Chondrocyte (in vitro differentiated cells): ENCODE results near the gene ERI3. TPM values are rescaled to one million over a fixed set of nuclear protein-coding genes. Genes with fewer than 3 reads are reported as not detected.

Source experiments
- DNase-seq: peaks from one replicate; pipeline ENCODE4 v3.0.0; 2021; ENCODE audit warnings: mixed read lengths, low spot score
- H3K27ac Mint-ChIP-seq: one replicate; pipeline ENCODE4 v1.8.0; 2021; ENCODE audit warnings: mild to moderate bottlenecking, moderate library complexity, mixed read lengths; ENCODE audit not compliant: unreplicated experiment
- H3K27me3 Mint-ChIP-seq: 2 replicates; pipeline ENCODE4 v1.8.0; 2021; ENCODE audit warnings: low read depth, mixed read lengths
- H3K36me3 Mint-ChIP-seq: 2 replicates; pipeline ENCODE4 v1.8.0; 2021; ENCODE audit warnings: low read depth, mixed read lengths
- H3K4me1 Mint-ChIP-seq: 2 replicates; pipeline ENCODE4 v1.8.0; 2021; ENCODE audit warnings: low read depth, mild to moderate bottlenecking, mixed read lengths
- H3K4me3 Mint-ChIP-seq: one replicate; pipeline ENCODE4 v1.8.0; 2021; ENCODE audit warnings: mild to moderate bottlenecking, moderate library complexity, mixed read lengths; ENCODE audit not compliant: unreplicated experiment
- H3K9me3 Mint-ChIP-seq: 2 replicates; pipeline ENCODE4 v1.8.0; 2021; ENCODE audit warnings: low read depth, mixed read lengths
- CTCF ChIP-seq: fragments of 200-600 bp; sonication (generic); IDR thresholded peaks from 2 replicates; pipeline ENCODE4 v1.5.0; 2021; ENCODE audit warnings: antibody characterized with exemption, mild to moderate bottlenecking, moderate library complexity
- total RNA-seq: library from RNA; stranded (reverse); gene quantifications from 3 replicates; pipeline ENCODE4 v1.2.1, GENCODE V29; 2021

ERI3 gene
- total RNA-seq, 1 donor from 2014 or later: 46.0 TPM

- H3K27ac Mint-ChIP-seq: no peak overlapping the region
- peaks cover 4% of the 10 kb centered on the region for H3K4me1 Mint-ChIP-seq
- H3K27me3 Mint-ChIP-seq: no peaks in the 10 kb centered on the region
- H3K9me3 Mint-ChIP-seq: no peaks in the 10 kb centered on the region
- DNase-seq: no peak
- no peak for TF ChIP-seq CTCF
- H3K4me3 Mint-ChIP-seq: no peak overlapping the region
- no peaks in the 10 kb centered on the region for H3K36me3 Mint-ChIP-seq
These were observed 79.1 kb downstream of the ERI3 start for GRCh38 chr1:44275991-44276405.

GRCh38 chr1:44275296-44275962, 79.6 kb downstream of the ERI3 start:
- peaks cover 4% of the 10 kb centered on the region for H3K4me1 Mint-ChIP-seq
- H3K9me3 Mint-ChIP-seq: no peaks in the 10 kb centered on the region
- no peak for TF ChIP-seq CTCF
- H3K27ac Mint-ChIP-seq: no peak overlapping the region
- DNase-seq: no peak
- no peaks in the 10 kb centered on the region for H3K36me3 Mint-ChIP-seq
- H3K4me3 Mint-ChIP-seq: no peak overlapping the region
- H3K27me3 Mint-ChIP-seq: no peaks in the 10 kb centered on the region

- DNase-seq: no peak
- no peak overlapping the region for H3K4me3 Mint-ChIP-seq
- H3K9me3 Mint-ChIP-seq: no peaks in the 10 kb centered on the region
- no peak for TF ChIP-seq CTCF
- no peaks in the 10 kb centered on the region for H3K27me3 Mint-ChIP-seq
- H3K36me3 Mint-ChIP-seq: no peaks in the 10 kb centered on the region
- no peak overlapping the region for H3K27ac Mint-ChIP-seq
- H3K4me1 Mint-ChIP-seq: peaks cover 4% of the 10 kb centered on the region
These were observed 81.3 kb downstream of the ERI3 start for GRCh38 chr1:44273560-44274350.

DNA sequence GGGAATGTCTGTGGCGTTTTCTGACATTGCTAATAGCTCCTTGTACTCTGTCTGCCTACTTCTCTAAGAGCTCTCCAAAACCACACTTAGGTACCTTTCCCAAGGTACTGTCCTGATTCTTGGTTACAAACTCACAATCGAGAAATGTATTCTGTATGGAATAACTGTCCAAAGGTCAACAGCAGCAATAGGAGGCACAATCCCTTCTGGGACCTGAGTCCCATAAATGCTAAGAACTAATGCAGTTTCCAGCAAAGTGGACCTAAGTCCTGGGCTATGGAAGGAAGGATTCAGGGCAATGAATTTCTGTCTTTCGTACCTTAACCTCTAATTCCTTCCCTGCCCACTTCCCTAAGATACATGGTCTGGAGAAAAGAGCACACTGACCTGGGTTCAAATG, 82.1 kb downstream of the ERI3 start:
- TF ChIP-seq CTCF: no peak
- H3K27ac Mint-ChIP-seq: no peak overlapping the region
- no peaks in the 10 kb centered on the region for H3K9me3 Mint-ChIP-seq
- no peak for DNase-seq
- H3K4me3 Mint-ChIP-seq: no peak overlapping the region
- H3K27me3 Mint-ChIP-seq: no peaks in the 10 kb centered on the region
- no peaks in the 10 kb centered on the region for H3K36me3 Mint-ChIP-seq
- peaks cover 4% of the 10 kb centered on the region for H3K4me1 Mint-ChIP-seq

- Mint-ChIP-seq H3K9me3 (no peaks in the 10 kb centered on the region), H3K27ac (no peak overlapping the region), H3K36me3 (no peaks in the 10 kb centered on the region), H3K27me3 (no peaks in the 10 kb centered on the region), H3K4me3 (no peak overlapping the region), H3K4me1 (peaks cover 4% of the 10 kb centered on the region)
- no peak for DNase-seq
- no peak for TF ChIP-seq CTCF
These were observed 83.4 kb downstream of the ERI3 start for GRCh38 chr1:44271646-44272045.
